HCT116 (cell line): ENCODE data around the gene IKZF3.

Experiments
- ATF3 ChIP-seq: IDR thresholded peaks from 2 replicates; pipeline ENCODE4 v1.6.1; 2012
- CTCF ChIP-seq, 3 experiments: fragments of 200-600 bp in 1 of 3; sonication (generic) in 1 of 3; IDR thresholded peaks in 2 of 3; conservative IDR thresholded peaks in 1 of 3; 2 replicates each; pipeline ENCODE4 v1.5.1; 2012 to 2017; ENCODE audit warnings: low read depth in 2 of 3, low read length in 2 of 3, antibody characterized with exemption in 1 of 3, borderline replicate concordance in 1 of 3, control low read depth in 1 of 3, mild to moderate bottlenecking in 1 of 3, mixed read lengths in 1 of 3, mixed run types in 1 of 3, moderate library complexity in 1 of 3; ENCODE audit not compliant: insufficient read depth in 1 of 3
- EZH2 ChIP-seq: fragments of 200-600 bp; sonication (generic); IDR thresholded peaks from 2 replicates; pipeline ENCODE4 v1.6.1; 2017; ENCODE audit warnings: antibody characterized with exemption, mixed run types
- POLR2A ChIP-seq: IDR thresholded peaks from 2 replicates; pipeline ENCODE4 v1.7.0; 2011; ENCODE audit warnings: borderline replicate concordance; ENCODE audit not compliant: insufficient read depth, insufficient read length; ENCODE audit errors: extremely low read depth
- REST ChIP-seq: IDR thresholded peaks from 2 replicates; pipeline ENCODE4 v1.6.1; 2012; ENCODE audit warnings: low read depth
- SIN3A ChIP-seq: IDR thresholded peaks from 2 replicates; pipeline ENCODE4 v1.6.1; 2012; ENCODE audit warnings: low read depth
- SRF ChIP-seq: IDR thresholded peaks from 2 replicates; pipeline ENCODE4 v1.6.1; 2012; ENCODE audit warnings: low read depth
- ZNF274 ChIP-seq: fragments of 200-500 bp; sonication (Bioruptor generic); IDR thresholded peaks from 2 replicates; pipeline ENCODE4 v1.6.1; 2014; ENCODE audit warnings: mild to moderate bottlenecking, low read depth, low read length, inconsistent platforms

DNA sequence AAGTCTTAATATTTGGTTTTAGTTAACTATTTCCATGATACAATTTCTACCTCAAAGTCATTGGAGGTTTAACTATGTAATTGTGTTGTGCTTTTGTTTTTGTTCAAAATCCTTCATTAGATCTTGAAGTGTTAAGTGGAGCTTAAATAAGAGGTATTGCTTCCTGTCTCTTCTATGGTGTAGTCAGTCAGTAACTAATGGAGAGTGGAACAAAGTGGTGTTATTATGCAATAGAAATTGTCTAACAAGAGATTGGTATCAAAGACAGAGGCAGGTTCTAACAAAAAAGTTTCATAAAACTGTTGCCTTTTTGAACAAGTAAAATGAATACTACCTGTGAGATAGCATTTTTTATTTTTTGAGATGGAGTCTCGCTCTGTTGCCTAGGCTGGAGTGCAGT lies 81.1 kb downstream of the IKZF3 start:
- TF ChIP-seq CTCF (IDR thresholded peaks at IDR 0.05 in 2 of 3, conservative IDR thresholded peaks at IDR 0.05 in 1 of 3; ENCODE audit: borderline replicate concordance in 1 of 3, insufficient read depth in 1 of 3, low read depth in 2 of 3, low read length in 2 of 3) (no peak), POLR2A (no peak), ATF3 (no peak), SRF (no peak), EZH2 (no peak), REST (no peak), SIN3A (no peak), ZNF274 (no peak)
